AG09319 (cell line): ENCODE data around the gene COX17.

Experiments
- DNase-seq: peaks from one replicate; pipeline ENCODE4 v3.0.0-alpha.2; 2010; ENCODE audit warnings: low read depth; ENCODE audit errors: extremely low read depth
- TF ChIP-seq, protein P1 (sequence below): IDR thresholded peaks from 2 replicates; pipeline ENCODE4 v1.5.1; 2011; ENCODE audit warnings: low read depth, mild to moderate bottlenecking, inconsistent platforms, low read length, moderate library complexity

Gene COX17

DNA sequence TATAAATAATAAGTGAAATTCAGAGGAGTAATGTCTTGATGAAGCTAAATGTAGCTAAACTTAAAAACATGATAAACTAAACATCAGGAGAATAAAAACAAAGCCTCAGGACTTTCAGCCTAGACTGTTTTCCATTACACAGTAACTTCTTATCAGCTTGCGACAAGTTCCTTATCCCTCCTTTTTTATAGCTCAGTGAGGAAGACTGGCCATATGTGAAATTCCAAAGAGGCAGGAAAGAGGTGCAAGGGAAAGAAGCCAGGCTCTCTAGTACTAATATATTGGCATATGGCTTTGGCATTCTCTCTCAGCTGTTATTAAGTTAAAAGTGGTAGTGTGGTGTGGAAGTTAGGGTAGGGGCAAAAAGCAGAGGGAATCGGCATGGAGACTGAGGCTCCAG is 4.4 kb downstream of the COX17 start:
- no peak for DNase-seq
- TF ChIP-seq, protein P1, sequence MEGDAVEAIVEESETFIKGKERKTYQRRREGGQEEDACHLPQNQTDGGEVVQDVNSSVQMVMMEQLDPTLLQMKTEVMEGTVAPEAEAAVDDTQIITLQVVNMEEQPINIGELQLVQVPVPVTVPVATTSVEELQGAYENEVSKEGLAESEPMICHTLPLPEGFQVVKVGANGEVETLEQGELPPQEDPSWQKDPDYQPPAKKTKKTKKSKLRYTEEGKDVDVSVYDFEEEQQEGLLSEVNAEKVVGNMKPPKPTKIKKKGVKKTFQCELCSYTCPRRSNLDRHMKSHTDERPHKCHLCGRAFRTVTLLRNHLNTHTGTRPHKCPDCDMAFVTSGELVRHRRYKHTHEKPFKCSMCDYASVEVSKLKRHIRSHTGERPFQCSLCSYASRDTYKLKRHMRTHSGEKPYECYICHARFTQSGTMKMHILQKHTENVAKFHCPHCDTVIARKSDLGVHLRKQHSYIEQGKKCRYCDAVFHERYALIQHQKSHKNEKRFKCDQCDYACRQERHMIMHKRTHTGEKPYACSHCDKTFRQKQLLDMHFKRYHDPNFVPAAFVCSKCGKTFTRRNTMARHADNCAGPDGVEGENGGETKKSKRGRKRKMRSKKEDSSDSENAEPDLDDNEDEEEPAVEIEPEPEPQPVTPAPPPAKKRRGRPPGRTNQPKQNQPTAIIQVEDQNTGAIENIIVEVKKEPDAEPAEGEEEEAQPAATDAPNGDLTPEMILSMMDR: no peak

DNA sequence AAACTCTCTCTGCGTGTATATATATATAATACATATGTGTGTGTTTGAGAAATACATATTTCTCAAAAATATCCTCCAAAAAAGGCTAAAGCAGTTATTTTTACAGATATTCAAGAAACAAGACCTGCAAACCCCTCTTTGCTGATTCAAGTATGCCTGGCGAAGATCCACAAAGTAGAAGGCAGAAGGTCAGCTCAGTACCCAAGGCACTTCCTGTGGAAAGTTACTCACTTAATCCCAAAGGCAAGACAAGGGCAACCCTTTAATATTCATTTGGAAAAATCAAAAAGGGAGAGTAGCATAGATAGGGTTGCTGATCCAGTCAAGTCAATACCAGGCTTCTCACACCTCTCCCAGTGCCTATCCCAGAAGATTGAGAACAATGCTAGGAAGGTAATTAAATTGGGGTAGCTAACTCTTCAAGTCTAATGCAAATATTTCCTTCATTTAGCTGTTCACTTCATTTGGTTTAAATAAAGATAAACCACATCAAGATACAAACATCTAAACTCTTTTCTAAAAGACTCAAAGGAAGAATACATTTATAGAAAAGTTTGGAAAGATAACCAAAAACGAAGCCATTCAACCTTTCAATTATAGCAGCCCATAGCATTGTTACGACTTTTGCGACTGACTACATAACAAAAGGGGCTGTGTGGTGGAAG is 7.2 kb downstream of the COX17 start:
- TF ChIP-seq, protein P1: no peak
- DNase-seq: no peak

DNA sequence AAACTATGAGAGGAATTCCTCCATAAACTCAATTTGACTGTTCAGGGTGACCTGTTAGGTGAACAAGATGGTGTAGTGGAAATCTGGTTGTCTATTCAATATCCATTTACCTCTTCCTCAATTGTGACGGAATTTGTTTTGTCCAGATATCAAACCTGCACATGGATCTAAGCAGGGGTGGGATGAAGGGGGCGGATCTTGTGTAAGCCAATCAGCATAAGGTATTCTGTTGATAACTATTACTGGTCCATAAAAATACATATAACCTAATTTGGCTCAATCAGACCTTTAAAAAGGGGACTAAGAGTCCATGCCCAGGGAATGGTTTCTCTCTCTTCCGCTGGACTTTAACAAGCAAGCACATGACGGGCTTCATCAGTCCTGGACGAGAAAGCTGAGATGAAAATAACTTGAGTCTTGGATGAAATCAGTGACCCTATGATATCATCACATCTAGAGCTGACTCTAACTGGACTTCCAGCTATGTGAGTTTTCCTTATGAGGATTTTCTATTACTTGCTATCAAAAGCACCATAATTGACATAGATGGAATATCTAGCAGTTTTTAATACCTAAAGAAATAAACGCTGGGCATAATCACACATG is 11.1 kb downstream of the COX17 start:
- no peak for DNase-seq
- TF ChIP-seq, protein P1: no peak

DNA sequence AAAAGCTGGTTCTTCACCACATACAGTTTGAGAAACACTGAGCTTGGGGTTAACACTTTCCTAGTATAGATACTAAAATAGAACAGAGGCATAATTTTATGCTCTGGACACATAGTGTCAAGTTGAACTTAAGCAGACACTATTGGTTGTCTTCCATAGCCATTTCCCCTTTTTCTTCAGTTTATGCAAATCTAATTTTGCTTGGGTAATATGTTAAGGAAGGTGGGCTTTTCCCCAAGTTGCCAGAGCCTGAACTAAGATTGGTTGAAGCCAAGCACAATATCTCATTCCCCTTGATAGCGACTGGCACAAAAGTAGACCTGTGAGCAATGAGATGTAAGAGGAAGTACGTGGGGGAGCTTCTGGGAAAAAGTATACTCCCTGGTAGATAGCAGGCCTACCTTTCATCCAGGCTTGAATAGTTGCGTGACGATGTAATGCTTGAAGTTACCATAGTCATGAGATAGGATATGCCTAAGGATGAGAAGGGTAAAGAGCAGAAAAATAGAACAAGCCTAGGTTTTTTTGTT is 12.3 kb downstream of the COX17 start:
- TF ChIP-seq, protein P1: no peak
- DNase-seq: no peak

DNA sequence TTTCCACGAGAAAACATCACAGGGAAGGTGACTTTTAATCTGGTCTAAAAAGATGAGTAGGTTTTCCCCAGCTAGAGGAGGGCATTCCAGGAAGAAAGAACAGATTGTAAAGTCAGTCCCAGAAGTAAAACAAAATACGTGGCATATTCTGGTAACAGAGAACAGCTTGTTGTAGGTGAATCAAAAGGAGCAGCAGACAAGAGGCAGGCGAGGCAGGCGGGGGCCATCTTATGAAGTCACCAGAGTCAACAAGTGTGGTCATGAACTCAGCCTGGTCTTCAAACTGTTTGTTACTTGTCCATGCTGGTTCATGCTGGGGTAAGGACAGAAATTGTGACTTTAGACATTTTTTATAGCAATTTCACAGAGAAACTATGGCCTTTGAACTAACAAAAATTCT is 12.8 kb downstream of the COX17 start:
- TF ChIP-seq, protein P1: no peak

DNA sequence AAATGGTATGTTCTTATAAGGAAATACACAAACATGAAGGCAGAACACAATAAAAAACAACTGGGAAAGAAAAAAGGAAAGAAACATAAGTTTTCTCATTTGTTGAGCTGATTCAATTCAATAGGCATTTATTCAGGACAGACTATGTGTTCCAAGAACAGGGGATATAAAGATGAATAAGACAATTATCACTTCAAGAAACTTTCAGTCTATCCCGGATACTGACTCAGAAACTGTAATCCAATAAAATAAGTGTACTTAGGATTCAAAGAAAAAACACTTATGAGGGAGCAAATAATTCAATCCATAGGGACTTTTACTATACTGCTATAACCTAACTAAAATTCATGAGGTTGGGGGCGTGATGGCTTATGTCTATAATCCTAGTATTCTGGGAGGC is 13.3 kb downstream of the COX17 start:
- no peak for DNase-seq
- TF ChIP-seq, protein P1: no peak

More for the DNA sequence above, 12.8 kb downstream of the COX17 start:
- DNase-seq: no peak

DNA sequence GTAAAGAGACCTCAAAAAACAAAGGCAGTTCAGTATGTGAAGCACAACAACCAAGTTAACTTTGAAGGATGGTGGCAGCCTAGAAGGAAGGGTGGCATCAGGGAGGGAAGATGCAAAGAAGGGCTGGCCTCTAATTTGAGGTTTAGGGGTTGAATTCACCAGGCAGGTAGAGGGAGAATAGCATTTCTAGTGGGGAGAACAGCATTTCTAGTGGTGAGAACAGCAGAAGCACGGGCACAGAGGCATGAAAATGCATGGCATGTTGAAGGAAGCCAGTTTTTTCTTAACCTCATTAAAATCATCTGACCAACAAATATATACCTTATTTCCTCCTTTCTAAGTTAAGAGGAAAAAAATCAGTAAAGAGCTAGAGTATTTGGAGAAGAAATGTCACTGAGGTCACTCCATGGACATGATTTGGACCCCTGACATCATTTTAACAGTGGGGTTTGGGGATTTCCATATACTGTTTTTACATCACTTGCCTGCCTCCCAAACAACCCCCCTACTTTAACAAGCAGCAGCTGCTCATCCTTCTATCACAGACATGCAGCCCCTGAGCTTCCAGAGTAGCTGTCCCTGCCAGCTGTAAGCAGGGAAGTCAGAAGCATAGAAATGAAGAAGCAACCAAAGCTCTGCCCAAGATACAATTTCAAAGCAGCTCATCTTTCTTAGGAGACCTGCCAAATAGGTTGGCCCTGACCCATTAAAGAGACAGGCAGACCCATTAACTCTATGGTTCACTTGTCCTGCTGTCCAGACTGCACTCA is 14.4 kb downstream of the COX17 start:
- DNase-seq: no peak

More for the DNA sequence above, 14.4 kb downstream of the COX17 start:
- TF ChIP-seq, protein P1: no peak; the same call in 1 of the 2 replicates
